ENCODE measurements around the gene TIMM50. TPM values are rescaled to one million over a fixed set of nuclear protein-coding genes. Genes with fewer than 3 reads are reported as not detected.

TIMM50 gene
- total RNA-seq, 1 experiment from 2014 or later: 88.1 TPM

GRCh38 chr19:39500543-39500942, 19.9 kb downstream of the TIMM50 start:
- DNase-seq (ENCODE audit: low read depth): no peak

GRCh38 chr19:39501340-39501739, 20.7 kb downstream of the TIMM50 start:
- no peak for DNase-seq (ENCODE audit: low read depth)

GRCh38 chr19:39502640-39503417, 22.2 kb downstream of the TIMM50 start:
- no peak for DNase-seq (ENCODE audit: low read depth)

GRCh38 chr19:39506598-39506943, 25.9 kb downstream of the TIMM50 start:
- no peak for DNase-seq (ENCODE audit: low read depth)

GRCh38 chr19:39506944-39507714, 26.5 kb downstream of the TIMM50 start:
- peak; percentile 58 for DNase-seq (ENCODE audit: low read depth)

GRCh38 chr19:39507715-39508364, 27.2 kb downstream of the TIMM50 start:
- DNase-seq (ENCODE audit: low read depth): no peak

GRCh38 chr19:39508629-39509028, 28.0 kb downstream of the TIMM50 start:
- no peak for DNase-seq (ENCODE audit: low read depth)

GRCh38 chr19:39509233-39509632, 28.6 kb downstream of the TIMM50 start:
- DNase-seq (ENCODE audit: low read depth): no peak

GRCh38 chr19:39512988-39513387, 32.4 kb downstream of the TIMM50 start:
- no peak for DNase-seq (ENCODE audit: low read depth)

- DNase-seq (ENCODE audit: low read depth): no peak
Observed at GRCh38 chr19:39514840-39515550, 34.4 kb downstream of the TIMM50 start, which contains the start of gene SELENOV. TSS of gene SELENOV (plus strand) at chr19:39515139. CDS start at chr19:39515213, 74 bp downstream.

- DNase-seq (ENCODE audit: low read depth): no peak
Observed at GRCh38 chr19:39515551-39516191, 35.0 kb downstream of the TIMM50 start.

- no peak for DNase-seq (ENCODE audit: low read depth)
Observed at GRCh38 chr19:39516270-39516669, 35.6 kb downstream of the TIMM50 start.

- no peak for DNase-seq (ENCODE audit: low read depth)
Observed at GRCh38 chr19:39517432-39517831, 36.8 kb downstream of the TIMM50 start.

- no peak for DNase-seq (ENCODE audit: low read depth)
Observed at GRCh38 chr19:39518458-39518857, 37.8 kb downstream of the TIMM50 start.

GRCh38 chr19:39518975-39519374, 38.3 kb downstream of the TIMM50 start:
- no peak for DNase-seq (ENCODE audit: low read depth)

- DNase-seq (ENCODE audit: low read depth): no peak
Observed at GRCh38 chr19:39520541-39521484, 40.2 kb downstream of the TIMM50 start.

GRCh38 chr19:39524495-39524894, 43.9 kb downstream of the TIMM50 start:
- DNase-seq (ENCODE audit: low read depth): no peak

GRCh38 chr19:39525205-39525604, 44.6 kb downstream of the TIMM50 start:
- no peak for DNase-seq (ENCODE audit: low read depth)

- no peak for DNase-seq (ENCODE audit: low read depth)
Observed at GRCh38 chr19:39531834-39532232, 51.2 kb downstream of the TIMM50 start.
